Mucosa of stomach (tissue), 1 donor: ENCODE measurements around the gene DCUN1D1.

Experiments
- H3K27me3 ChIP-seq: one replicate; pipeline ENCODE4 v1.7.0; 2013; ENCODE audit warnings: mild to moderate bottlenecking, low read length; ENCODE audit not compliant: control insufficient read depth, insufficient read depth
- H3K36me3 ChIP-seq: one replicate; pipeline ENCODE4 v1.7.0; 2013; ENCODE audit warnings: low read length; ENCODE audit not compliant: control insufficient read depth, insufficient read depth
- H3K4me1 ChIP-seq: one replicate; pipeline ENCODE4 v1.7.0; 2013; ENCODE audit warnings: mild to moderate bottlenecking, low read length; ENCODE audit not compliant: control insufficient read depth, insufficient read depth
- H3K4me3 ChIP-seq: one replicate; pipeline ENCODE4 v1.7.0; 2013; ENCODE audit warnings: low read length
- H3K9ac ChIP-seq: one replicate; pipeline ENCODE4 v1.7.0; 2013; ENCODE audit warnings: mild to moderate bottlenecking, low read length, moderate library complexity
- H3K9me3 ChIP-seq: one replicate; pipeline ENCODE4 v1.7.0; 2013; ENCODE audit warnings: mild to moderate bottlenecking, low read length, moderate library complexity; ENCODE audit not compliant: control insufficient read depth
- donor health status: Pancreatic carcinoma.

DCUN1D1 gene

DNA sequence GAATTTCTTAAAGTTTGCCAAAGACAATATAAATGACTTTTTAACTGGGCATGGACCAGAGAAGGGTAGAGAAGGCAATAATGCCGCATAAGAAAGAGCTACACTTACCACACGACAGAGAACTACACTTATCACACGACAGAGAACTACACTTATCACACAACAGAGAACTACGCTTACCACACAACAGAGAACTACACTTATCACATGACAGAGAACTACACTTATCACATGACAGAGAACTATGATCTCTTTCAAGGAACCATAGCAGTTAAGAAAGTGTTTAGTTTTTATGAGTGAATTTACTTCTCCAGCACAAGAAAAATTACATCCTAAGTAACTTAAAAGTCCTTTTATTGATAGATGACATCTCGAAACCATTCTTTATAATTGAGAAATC is 32.0 kb downstream of the DCUN1D1 start:
- no peak overlapping the region for H3K4me3 ChIP-seq
- H3K36me3 ChIP-seq, result peaks cover 3% of the 10 kb centered on the region
- H3K27me3 ChIP-seq, result no peaks in the 10 kb centered on the region
- no peaks in the 10 kb centered on the region for H3K9me3 ChIP-seq
- no peaks in the 10 kb centered on the region for H3K4me1 ChIP-seq
- H3K9ac ChIP-seq, result no peak overlapping the region

DNA sequence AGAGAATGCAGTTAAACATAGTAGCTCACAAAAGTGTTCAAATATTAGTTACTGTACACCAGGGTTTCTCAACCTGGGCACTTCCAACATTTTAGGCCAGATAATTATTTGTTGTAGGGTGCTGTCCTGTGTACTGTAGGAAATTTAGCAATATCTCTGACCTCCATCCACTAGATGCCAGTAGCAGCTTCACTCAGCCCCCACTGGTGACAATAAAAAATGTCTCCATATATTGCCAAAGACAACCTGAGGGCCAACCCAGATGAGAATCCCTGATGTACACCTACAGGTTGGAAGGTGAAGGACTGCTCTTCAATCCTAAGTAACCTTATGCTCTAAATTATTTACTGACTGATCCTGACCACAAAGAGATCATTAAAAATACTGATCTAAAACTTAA is 32.5 kb downstream of the DCUN1D1 start:
- H3K4me3 ChIP-seq, result no peak overlapping the region
- H3K4me1 ChIP-seq, result no peaks in the 10 kb centered on the region
- H3K9me3 ChIP-seq, result no peaks in the 10 kb centered on the region
- H3K27me3 ChIP-seq, result no peaks in the 10 kb centered on the region
- H3K36me3 ChIP-seq, result peaks cover 3% of the 10 kb centered on the region
- H3K9ac ChIP-seq, result no peak overlapping the region

DNA sequence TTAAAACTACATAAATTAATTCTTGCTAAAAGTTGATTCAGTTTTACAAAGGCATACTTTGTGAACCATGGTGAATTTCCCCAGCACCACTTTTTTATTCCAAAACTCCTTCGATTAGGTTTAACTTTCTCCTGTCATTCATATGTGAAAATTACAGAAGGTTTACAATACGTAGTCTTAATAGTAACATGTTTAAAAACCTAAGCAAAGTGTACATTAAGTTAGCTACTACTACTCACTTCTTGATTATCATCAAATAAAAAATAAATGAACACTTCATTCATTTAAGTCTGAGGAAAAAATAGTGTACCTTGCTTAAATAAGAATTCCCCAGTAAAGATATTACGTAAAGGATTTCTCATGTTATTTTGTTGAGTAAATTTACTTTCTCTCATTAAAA is 38.6 kb downstream of the DCUN1D1 start:
- H3K9me3 ChIP-seq, result no peaks in the 10 kb centered on the region

DNA sequence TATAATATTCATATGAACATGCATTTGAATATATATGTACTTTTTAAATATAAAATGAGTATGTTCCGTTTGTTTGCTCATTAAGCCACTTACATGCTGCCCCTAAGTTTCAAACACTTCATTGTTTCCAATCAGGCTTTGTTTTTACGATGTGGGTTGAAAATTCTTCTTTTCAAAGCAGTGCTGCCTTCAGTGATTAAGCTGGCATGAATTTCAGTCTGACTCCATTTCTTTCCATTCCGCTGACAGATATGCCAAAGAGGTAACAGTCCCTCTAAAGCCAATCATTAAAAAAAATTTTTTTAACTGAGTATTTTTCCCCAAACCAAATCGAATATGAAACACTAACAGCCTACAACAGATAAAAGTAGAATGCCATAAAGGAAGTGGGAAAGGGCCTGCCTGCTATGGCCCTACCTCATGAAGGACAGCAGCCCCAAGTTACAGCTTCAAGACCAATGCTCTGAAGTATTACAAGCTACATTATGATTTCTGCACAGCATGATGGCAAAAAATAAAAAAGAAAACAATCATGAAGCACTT is 40.0 kb downstream of the DCUN1D1 start:
- Histone ChIP-seq H3K9ac (no peak overlapping the region), H3K4me3 (no peak overlapping the region), H3K4me1 (no peaks in the 10 kb centered on the region), H3K27me3 (no peaks in the 10 kb centered on the region), H3K9me3 (no peaks in the 10 kb centered on the region), H3K36me3 (no peaks in the 10 kb centered on the region)

More for the DNA sequence above, 38.6 kb downstream of the DCUN1D1 start:
- Histone ChIP-seq H3K27me3 (no peaks in the 10 kb centered on the region), H3K9ac (no peak overlapping the region), H3K36me3 (no peaks in the 10 kb centered on the region), H3K4me1 (no peaks in the 10 kb centered on the region), H3K4me3 (no peak overlapping the region)

DNA sequence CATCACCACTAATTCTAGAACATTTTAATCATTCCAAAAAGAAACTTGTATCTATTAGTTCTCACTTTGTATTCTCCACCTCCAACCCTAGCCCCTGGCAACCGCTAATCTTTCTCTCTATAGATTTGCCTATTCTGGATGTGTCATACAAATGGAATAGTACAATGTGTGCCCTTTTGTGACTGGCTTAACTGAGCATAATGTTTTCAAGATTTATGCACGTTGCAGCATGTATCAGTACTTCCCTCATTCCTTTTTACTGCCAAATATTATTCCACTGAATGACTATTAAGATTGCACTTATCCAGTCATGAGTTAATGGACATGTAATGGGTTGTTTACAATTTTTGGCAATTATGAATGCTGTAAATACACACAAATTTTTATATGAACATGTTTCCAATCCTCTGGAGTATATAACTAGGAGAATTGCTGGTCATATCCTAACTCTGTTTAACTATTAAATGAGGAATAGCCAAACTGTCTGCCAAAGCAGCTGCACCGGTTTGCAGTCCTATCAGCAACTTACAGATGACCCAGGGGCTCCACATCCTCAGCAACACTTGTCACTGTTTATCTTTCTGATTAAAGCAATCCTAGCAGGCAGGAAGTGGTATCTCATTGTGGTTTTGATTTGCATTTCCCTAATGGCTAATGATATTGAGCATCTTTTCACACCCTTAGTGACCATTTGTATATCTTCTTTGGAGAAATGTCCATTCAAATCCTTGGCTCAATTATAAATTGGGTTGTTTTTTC is 42.9 kb downstream of the DCUN1D1 start:
- Histone ChIP-seq H3K9me3 (no peaks in the 10 kb centered on the region), H3K4me3 (no peak overlapping the region), H3K9ac (no peak overlapping the region), H3K27me3 (no peaks in the 10 kb centered on the region), H3K4me1 (no peaks in the 10 kb centered on the region), H3K36me3 (no peaks in the 10 kb centered on the region)

DNA sequence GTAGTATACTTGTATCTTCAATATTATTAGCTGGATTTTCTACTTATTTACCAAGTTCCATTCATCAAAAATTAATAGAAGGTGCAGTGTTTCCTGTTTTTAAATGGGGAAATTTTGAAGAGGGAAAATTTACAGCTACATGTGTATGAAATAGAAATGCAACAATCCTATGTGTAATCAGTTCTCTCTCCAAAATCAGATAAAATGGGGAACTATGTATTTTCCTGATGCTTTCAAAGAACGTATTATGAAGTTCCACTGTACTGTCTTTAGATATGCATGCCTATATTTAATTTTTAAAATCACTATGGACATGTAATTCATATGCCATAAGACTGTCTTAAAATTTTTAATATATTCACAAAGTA is 43.4 kb downstream of the DCUN1D1 start:
- Histone ChIP-seq H3K4me3 (no peak overlapping the region), H3K36me3 (no peaks in the 10 kb centered on the region), H3K4me1 (no peaks in the 10 kb centered on the region), H3K27me3 (no peaks in the 10 kb centered on the region), H3K9ac (no peak overlapping the region), H3K9me3 (no peaks in the 10 kb centered on the region)

DNA sequence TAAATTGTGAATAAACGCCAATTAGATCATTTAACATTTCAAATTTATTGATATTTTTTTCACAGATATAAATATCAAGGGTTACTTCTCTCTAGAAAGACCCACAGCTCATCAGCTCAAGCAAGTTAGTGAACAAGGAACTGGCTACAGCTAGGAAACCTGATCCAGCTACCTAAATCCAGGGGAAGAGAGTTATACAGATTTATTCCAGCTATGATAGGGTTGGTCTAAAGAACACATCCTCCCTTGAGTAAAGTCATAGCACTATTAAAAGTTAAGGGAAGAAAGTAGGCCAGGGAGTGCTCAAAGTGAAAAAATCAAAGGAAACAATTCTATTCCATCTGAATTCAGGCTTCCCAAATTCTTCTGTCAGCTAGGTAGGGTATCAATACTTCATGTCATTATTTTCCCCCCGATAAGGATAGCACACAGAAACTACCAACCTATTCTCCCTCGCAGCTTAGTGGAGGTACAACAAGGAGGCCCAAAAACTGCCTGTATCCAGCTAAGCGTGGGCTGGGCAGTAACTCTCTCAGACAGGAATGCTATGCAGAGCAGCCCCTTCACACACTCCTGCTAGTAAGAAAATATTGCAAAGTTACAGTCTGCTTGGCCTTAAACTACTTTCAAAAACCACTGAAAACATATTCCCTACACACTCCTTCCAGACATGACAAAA is 44.0 kb downstream of the DCUN1D1 start:
- no peaks in the 10 kb centered on the region for H3K9me3 ChIP-seq
- H3K9ac ChIP-seq, result no peak overlapping the region

DNA sequence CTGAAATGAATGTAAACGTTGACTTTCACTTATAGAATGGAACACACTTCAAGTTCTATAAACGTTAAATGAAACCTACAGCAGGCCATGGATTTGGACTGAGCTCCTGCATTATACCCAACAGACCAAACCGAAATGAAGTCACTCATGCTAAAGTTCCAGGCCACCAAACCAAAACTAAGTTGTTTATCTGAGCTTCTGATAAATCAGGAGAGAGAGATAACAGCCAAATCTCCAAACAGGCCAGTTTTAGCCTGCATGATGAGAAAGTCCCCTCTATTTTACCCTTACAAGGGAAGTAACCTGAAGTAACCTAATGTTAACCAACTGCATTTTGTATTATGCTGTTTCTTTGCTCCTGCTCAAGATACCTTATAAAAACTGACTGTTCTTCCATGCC is 44.5 kb downstream of the DCUN1D1 start:
- Histone ChIP-seq H3K9me3 (no peaks in the 10 kb centered on the region), H3K9ac (no peak overlapping the region), H3K4me1 (no peaks in the 10 kb centered on the region), H3K27me3 (no peaks in the 10 kb centered on the region), H3K4me3 (no peak overlapping the region), H3K36me3 (no peaks in the 10 kb centered on the region)

More for the DNA sequence above, 44.0 kb downstream of the DCUN1D1 start:
- H3K36me3 ChIP-seq, result no peaks in the 10 kb centered on the region
- no peaks in the 10 kb centered on the region for H3K4me1 ChIP-seq
- H3K27me3 ChIP-seq, result no peaks in the 10 kb centered on the region
- no peak overlapping the region for H3K4me3 ChIP-seq

DNA sequence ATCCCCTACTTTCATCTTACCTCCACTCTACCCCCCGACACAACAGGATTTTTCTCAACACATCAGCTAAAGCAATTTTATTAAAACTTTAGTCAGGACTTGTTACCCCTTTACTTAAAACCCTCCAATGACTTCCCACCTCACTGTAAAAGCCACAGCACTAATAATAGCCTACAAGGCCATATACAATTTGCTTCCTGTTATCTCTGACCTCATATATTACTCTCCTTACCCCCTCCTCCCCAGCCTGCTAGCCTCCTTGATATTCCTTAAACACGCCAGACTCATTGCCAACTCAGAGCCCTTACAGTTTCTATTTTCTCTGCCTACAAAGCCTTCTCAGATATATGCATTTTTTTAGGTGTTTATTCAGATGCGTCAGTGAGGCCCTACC is 54.4 kb downstream of the DCUN1D1 start:
- H3K4me3 ChIP-seq, result no peak overlapping the region
- no peaks in the 10 kb centered on the region for H3K9me3 ChIP-seq
- no peak overlapping the region for H3K9ac ChIP-seq
- no peaks in the 10 kb centered on the region for H3K27me3 ChIP-seq
- no peaks in the 10 kb centered on the region for H3K4me1 ChIP-seq
- H3K36me3 ChIP-seq, result no peaks in the 10 kb centered on the region

DNA sequence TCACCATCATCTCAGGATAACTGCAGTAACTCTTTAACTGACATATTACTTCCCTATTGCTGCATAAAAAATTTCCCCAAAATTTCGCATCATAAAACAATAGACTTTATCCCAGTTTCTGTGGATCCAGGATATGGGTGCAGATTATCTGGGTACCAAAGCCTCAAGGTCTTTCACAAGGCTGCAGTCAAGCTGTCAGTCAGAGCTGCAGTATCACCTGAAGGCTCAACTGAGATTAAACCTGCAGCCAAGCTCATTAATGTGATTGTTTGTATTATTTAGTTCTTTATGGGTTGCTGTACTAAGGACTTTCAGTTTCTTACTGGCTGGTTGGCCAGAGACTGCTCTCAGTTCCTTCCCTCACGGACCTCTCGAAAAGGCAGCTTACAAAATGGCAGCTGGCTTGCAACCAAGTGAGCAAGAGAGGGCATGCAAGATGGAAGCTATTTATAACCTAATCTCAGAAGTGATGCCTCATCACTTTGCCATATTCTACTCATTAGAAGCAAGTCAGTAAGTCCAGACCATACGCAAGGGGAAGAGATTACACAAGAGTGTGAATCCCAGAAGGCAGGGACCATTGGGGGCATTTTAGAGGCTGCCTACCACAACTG is 54.9 kb downstream of the DCUN1D1 start:
- no peaks in the 10 kb centered on the region for H3K36me3 ChIP-seq
- no peaks in the 10 kb centered on the region for H3K4me1 ChIP-seq
- H3K27me3 ChIP-seq, result no peaks in the 10 kb centered on the region
- no peak overlapping the region for H3K9ac ChIP-seq
- H3K4me3 ChIP-seq, result no peak overlapping the region
- no peaks in the 10 kb centered on the region for H3K9me3 ChIP-seq

DNA sequence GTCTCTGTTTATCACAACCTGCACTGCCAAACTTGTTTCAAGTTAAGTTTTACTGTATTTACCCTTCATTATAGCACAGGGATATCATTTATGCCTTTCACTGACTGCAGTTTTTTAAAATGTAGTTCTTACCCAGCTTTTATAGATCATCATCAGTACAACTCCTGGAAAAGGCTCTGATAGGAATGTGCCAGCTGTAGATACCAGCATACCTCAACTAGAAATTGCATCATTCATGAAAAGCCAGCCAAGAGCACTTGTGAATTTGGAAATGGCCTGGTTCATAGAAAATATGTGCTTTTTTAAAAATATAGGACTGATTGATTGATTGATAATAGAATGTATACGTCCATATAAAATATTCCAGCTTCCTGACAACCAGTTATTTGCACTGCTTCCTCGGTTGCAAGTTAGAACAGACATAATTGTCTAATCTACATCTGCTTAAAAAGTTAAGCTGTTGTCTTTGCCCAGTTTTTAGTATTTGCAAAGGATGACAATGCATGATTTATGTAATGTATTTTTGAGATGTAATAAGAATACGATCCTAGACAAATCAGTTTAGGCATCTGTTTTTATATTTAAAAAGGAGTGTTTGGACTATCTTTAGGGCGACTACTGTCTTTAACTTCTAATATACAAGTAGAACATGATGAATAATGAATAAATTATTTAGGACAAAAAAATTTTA is 58.5 kb downstream of the DCUN1D1 start:
- H3K27me3 ChIP-seq, result no peaks in the 10 kb centered on the region
- H3K9ac ChIP-seq, result no peak overlapping the region
- no peak overlapping the region for H3K4me3 ChIP-seq
- H3K36me3 ChIP-seq, result no peaks in the 10 kb centered on the region
- H3K4me1 ChIP-seq, result no peaks in the 10 kb centered on the region
- H3K9me3 ChIP-seq, result no peaks in the 10 kb centered on the region
